WTC11 (cell line): Measurements from ENCODE around the gene FRMD4A.

Source experiments
- CBFB ChIP-seq: sonication (generic); formaldehyde crosslinking; IDR thresholded peaks from 2 replicates; pipeline ENCODE4 v1.8.1; 2022; ENCODE audit warnings: mild to moderate bottlenecking, low read depth, missing genetic modification reagents
- FOXP1 ChIP-seq: sonication (generic); formaldehyde crosslinking; IDR thresholded peaks from 2 replicates; pipeline ENCODE4 v1.8.0; 2022; ENCODE audit warnings: missing genetic modification reagents, mild to moderate bottlenecking, moderate library complexity, borderline replicate concordance
- GABPB1 ChIP-seq: sonication (generic); formaldehyde crosslinking; IDR thresholded peaks from 2 replicates; pipeline ENCODE4 v1.8.1; 2023; ENCODE audit warnings: mild to moderate bottlenecking, missing genetic modification reagents
- JAZF1 ChIP-seq: fragments of 250-450 bp; sonication (Bioruptor Pico); IDR thresholded peaks from 2 replicates; pipeline ENCODE4 v1.9.0; 2021; ENCODE audit warnings: moderate library complexity, mild to moderate bottlenecking, inconsistent platforms
- OVOL2 ChIP-seq: fragments of 250-450 bp; sonication (Bioruptor Pico); IDR thresholded peaks from 2 replicates; pipeline ENCODE4 v1.9.0; 2021; ENCODE audit warnings: mild to moderate bottlenecking, borderline replicate concordance
- TP53 ChIP-seq: sonication (generic); formaldehyde crosslinking; IDR thresholded peaks from 2 replicates; pipeline ENCODE4 v1.8.1; 2023; ENCODE audit warnings: mild to moderate bottlenecking, missing genetic modification reagents
- TF ChIP-seq, protein P1 (sequence below): fragments of 200-600 bp; IDR thresholded peaks from 2 replicates; pipeline ENCODE4 v1.8.0; 2022; ENCODE audit warnings: antibody characterized with exemption
- TF ChIP-seq, protein P2 (sequence below): sonication (generic); formaldehyde crosslinking; IDR thresholded peaks from 2 replicates; pipeline ENCODE4 v1.8.0; 2022; ENCODE audit warnings: mild to moderate bottlenecking, missing genetic modification reagents

DNA sequence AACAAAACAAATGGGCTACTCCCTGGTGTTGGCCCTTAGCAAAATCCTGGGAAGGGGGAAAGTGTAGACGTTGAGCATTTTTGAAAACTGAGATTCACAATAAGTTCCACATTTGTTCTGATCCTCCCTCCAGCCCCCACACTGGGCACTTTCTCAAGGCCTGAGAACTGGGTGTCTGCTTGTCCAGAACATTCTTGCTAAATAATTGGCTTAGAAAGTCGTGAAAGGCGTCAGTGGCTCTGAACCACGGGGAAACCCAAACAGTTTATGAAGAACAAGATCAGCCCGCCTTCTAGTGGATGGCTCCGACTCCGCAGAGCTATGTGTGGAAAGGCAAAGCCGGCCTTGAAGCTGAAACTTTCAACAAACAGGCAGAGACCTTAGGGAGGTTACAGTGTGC is 373.9 kb downstream of the FRMD4A start:
- TF ChIP-seq TP53 (CRISPR knock-in tag) = no peak
- no peak for TF ChIP-seq OVOL2 (CRISPR knock-in tag)
- TF ChIP-seq, protein P1, sequence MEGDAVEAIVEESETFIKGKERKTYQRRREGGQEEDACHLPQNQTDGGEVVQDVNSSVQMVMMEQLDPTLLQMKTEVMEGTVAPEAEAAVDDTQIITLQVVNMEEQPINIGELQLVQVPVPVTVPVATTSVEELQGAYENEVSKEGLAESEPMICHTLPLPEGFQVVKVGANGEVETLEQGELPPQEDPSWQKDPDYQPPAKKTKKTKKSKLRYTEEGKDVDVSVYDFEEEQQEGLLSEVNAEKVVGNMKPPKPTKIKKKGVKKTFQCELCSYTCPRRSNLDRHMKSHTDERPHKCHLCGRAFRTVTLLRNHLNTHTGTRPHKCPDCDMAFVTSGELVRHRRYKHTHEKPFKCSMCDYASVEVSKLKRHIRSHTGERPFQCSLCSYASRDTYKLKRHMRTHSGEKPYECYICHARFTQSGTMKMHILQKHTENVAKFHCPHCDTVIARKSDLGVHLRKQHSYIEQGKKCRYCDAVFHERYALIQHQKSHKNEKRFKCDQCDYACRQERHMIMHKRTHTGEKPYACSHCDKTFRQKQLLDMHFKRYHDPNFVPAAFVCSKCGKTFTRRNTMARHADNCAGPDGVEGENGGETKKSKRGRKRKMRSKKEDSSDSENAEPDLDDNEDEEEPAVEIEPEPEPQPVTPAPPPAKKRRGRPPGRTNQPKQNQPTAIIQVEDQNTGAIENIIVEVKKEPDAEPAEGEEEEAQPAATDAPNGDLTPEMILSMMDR = no peak
- TF ChIP-seq FOXP1 (CRISPR knock-in tag) = no peak
- no peak for TF ChIP-seq JAZF1 (CRISPR knock-in tag)
- no peak for TF ChIP-seq GABPB1 (CRISPR knock-in tag)
- TF ChIP-seq, protein P2, sequence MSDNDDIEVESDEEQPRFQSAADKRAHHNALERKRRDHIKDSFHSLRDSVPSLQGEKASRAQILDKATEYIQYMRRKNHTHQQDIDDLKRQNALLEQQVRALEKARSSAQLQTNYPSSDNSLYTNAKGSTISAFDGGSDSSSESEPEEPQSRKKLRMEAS = no peak
- no peak for TF ChIP-seq CBFB
